Osteoblast (primary cell): ENCODE data around the gene TMPRSS7. TPM values are rescaled to one million over a fixed set of nuclear protein-coding genes. Genes with fewer than 3 reads are reported as not detected.

Source experiments
- DNase-seq: peaks from one replicate; pipeline ENCODE4 v3.0.0; 2011; ENCODE audit warnings: low spot score, mixed read lengths; ENCODE audit not compliant: insufficient read length; ENCODE audit errors: missing footprints
- H2AFZ ChIP-seq: 2 replicates; pipeline ENCODE4 v1.6.0; 2011; ENCODE audit warnings: mild to moderate bottlenecking, low read length
- H3K27ac ChIP-seq: 2 replicates; pipeline ENCODE4 v1.5.1; 2011; ENCODE audit warnings: mild to moderate bottlenecking, low read depth, low read length, moderate library complexity
- H3K27me3 ChIP-seq: 2 replicates; pipeline ENCODE4 v1.6.0; 2012; ENCODE audit warnings: mild to moderate bottlenecking, control low read depth, inconsistent platforms, low read length, moderate library complexity; ENCODE audit not compliant: insufficient read depth
- H3K36me3 ChIP-seq: 2 replicates; pipeline ENCODE4 v1.5.1; 2011; ENCODE audit warnings: mild to moderate bottlenecking, low read length, control low read depth, moderate library complexity; ENCODE audit not compliant: insufficient read depth
- H3K4me1 ChIP-seq: 2 replicates; pipeline ENCODE4 v1.5.1; 2011; ENCODE audit warnings: mild to moderate bottlenecking, low read length, control low read depth, moderate library complexity; ENCODE audit not compliant: insufficient read depth
- H3K4me2 ChIP-seq: 2 replicates; pipeline ENCODE4 v1.6.0; 2011; ENCODE audit warnings: mild to moderate bottlenecking, low read length; ENCODE audit not compliant: insufficient read depth
- H3K4me3 ChIP-seq: fragments of 200-600 bp; sonication (generic); 3 replicates; pipeline ENCODE4 v1.5.1; 2012; ENCODE audit warnings: mild to moderate bottlenecking, low read length, inconsistent platforms; ENCODE audit not compliant: insufficient read depth
- H3K79me2 ChIP-seq: 2 replicates; pipeline ENCODE4 v1.6.0; 2012; ENCODE audit warnings: mild to moderate bottlenecking, low read length, control low read depth, inconsistent platforms; ENCODE audit not compliant: insufficient read depth
- H3K9me3 ChIP-seq: 2 replicates; pipeline ENCODE4 v1.5.1; 2011; ENCODE audit warnings: low read depth, low read length, control low read depth
- H4K20me1 ChIP-seq: 2 replicates; pipeline ENCODE4 v1.6.0; 2012; ENCODE audit warnings: mild to moderate bottlenecking, low read length, control low read depth; ENCODE audit not compliant: insufficient read depth
- total RNA-seq: library from RNA; depleted of rRNA; stranded (reverse); fragments of >200 nt; gene quantifications from 2 replicates; pipeline ENCODE4 v1.2.3, GENCODE V29; 2012
- TF ChIP-seq, protein P1 (sequence below): IDR thresholded peaks from 2 replicates; pipeline ENCODE4 v1.5.1; 2011; ENCODE audit warnings: mild to moderate bottlenecking, low read depth, low read length, moderate library complexity; ENCODE audit errors: extremely low read depth

TMPRSS7 gene
- total RNA-seq, 1 donor: not detected

DNA sequence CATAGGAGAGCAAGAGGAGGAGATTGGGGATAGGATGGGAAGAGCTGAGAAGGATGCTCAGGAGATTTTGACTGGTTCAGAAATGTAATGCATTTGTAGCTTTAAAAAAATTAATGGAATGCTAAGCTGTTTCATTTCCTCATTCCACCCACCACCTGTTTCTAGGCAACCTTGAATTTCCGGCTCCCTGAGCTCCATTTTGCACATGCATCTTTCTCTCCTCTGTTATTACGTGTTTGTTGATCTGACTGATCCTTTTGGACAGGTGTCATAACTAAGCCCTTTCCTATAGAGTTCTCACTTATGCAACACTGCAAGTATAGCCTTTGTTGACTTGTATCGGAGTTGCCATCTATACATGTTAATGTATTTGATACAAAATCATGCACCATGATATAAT lies 4.3 kb downstream of the TMPRSS7 start:
- no peak for DNase-seq
- no peak overlapping the region for H3K27ac ChIP-seq
- no peak overlapping the region for H2AFZ ChIP-seq
- H3K79me2 ChIP-seq: no peaks in the 10 kb centered on the region
- no peak overlapping the region for H3K4me3 ChIP-seq
- H3K9me3 ChIP-seq: no peaks in the 10 kb centered on the region
- H4K20me1 ChIP-seq: no peaks in the 10 kb centered on the region
- H3K27me3 ChIP-seq: no peaks in the 10 kb centered on the region
- no peak overlapping the region for H3K4me2 ChIP-seq
- peaks cover under 1% of the 10 kb centered on the region for H3K4me1 ChIP-seq
- TF ChIP-seq, protein P1, sequence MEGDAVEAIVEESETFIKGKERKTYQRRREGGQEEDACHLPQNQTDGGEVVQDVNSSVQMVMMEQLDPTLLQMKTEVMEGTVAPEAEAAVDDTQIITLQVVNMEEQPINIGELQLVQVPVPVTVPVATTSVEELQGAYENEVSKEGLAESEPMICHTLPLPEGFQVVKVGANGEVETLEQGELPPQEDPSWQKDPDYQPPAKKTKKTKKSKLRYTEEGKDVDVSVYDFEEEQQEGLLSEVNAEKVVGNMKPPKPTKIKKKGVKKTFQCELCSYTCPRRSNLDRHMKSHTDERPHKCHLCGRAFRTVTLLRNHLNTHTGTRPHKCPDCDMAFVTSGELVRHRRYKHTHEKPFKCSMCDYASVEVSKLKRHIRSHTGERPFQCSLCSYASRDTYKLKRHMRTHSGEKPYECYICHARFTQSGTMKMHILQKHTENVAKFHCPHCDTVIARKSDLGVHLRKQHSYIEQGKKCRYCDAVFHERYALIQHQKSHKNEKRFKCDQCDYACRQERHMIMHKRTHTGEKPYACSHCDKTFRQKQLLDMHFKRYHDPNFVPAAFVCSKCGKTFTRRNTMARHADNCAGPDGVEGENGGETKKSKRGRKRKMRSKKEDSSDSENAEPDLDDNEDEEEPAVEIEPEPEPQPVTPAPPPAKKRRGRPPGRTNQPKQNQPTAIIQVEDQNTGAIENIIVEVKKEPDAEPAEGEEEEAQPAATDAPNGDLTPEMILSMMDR: no peak
- no peaks in the 10 kb centered on the region for H3K36me3 ChIP-seq

DNA sequence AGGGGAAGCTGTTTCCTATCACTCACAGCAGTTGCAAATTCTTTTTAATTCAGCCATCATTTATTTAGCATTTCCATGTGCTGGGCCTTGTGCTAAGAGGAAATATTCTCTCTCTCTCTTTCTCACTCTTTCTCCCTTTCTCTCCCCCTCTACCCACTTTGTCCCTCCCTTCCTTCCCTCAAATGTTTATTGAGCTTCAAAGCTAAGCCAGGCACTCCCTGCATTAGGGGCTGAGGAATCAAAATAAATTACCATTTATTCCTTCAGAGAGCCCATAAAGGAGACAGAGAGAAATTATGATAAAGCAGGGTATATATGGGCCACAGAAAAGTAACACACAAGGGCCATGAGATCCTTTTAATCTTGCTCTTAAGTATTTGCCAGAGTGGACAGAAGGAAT lies 6.8 kb downstream of the TMPRSS7 start:
- Histone ChIP-seq H3K4me3 (no peak overlapping the region), H3K79me2 (no peaks in the 10 kb centered on the region), H3K27ac (no peak overlapping the region), H3K4me2 (no peak overlapping the region), H3K4me1 (peaks cover 3% of the 10 kb centered on the region), H3K36me3 (no peaks in the 10 kb centered on the region), H4K20me1 (no peaks in the 10 kb centered on the region), H3K9me3 (no peaks in the 10 kb centered on the region), H3K27me3 (no peaks in the 10 kb centered on the region), H2AFZ (no peak overlapping the region)
- TF ChIP-seq, protein P1: no peak
- DNase-seq: no peak

DNA sequence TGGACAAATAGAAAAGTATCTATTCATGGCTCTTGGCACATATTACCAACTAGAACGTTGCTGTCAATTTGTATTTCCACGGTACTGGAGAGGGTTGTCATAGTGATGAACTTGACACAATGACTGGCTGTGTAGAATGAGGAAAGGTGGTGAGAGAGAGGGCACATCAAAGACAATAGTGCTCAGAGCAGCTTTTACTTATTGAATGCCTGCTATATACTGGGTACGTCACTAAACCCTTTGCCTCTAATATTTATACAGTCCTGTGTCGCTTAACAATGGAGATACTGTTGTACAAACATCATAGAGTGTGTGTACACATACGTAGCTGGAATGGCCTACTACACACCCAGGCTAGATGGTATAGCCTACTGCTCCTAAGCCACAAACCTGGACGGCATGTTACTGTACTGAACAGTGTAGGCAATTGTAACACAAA lies 8.3 kb downstream of the TMPRSS7 start:
- no peaks in the 10 kb centered on the region for H3K9me3 ChIP-seq
- peaks cover 3% of the 10 kb centered on the region for H3K4me1 ChIP-seq
- H3K79me2 ChIP-seq: no peaks in the 10 kb centered on the region
- no peaks in the 10 kb centered on the region for H3K27me3 ChIP-seq
- no peak for DNase-seq
- no peak overlapping the region for H3K4me3 ChIP-seq
- H3K4me2 ChIP-seq: no peak overlapping the region
- TF ChIP-seq, protein P1: no peak
- H4K20me1 ChIP-seq: no peaks in the 10 kb centered on the region
- no peak overlapping the region for H3K27ac ChIP-seq
- H3K36me3 ChIP-seq: no peaks in the 10 kb centered on the region
- peak overlapping the region; percentile 88 for H2AFZ ChIP-seq

DNA sequence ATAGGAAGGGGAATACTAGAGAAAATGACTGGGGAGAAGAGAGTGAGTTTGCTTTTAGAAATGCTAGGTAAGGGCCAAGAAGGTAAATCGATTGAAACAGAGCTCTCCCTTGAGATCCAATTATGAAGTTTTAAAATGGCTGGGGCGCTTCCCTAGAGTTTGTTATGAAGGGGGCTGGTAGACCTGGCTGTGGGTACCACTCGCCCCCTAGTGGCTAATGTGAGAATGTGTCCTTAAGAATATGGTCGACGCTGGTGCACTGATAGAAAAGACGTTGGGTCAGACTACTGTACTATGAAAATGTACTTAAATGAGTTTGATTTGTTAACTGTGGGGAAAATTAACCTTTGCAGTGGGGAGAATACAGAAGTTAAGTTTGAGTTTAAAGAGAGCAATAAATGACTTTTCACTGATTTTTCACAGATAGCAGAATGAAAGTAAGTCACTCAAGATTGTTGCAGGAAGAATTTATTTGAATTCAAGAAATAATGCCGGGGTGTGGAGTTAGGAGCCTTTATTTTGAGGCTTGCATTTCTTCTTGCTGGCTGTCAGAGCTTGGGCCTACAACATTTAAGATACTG lies 9.2 kb downstream of the TMPRSS7 start:
- Histone ChIP-seq H3K79me2 (no peaks in the 10 kb centered on the region), H4K20me1 (no peaks in the 10 kb centered on the region), H3K36me3 (no peaks in the 10 kb centered on the region), H3K27ac (no peak overlapping the region), H3K4me2 (peak overlapping the region; percentile 82), H3K9me3 (no peaks in the 10 kb centered on the region), H2AFZ (peak overlapping the region; percentile 88), H3K27me3 (no peaks in the 10 kb centered on the region), H3K4me3 (peak overlapping the region; percentile 61), H3K4me1 (peaks cover 3% of the 10 kb centered on the region)
- peak; percentile 49 for DNase-seq
- TF ChIP-seq, protein P1: peak; percentile 97
